GM21619 (cell line): ENCODE data around the gene ACTN4.

Experiments
- ATAC-seq: cut with Tn5 transposase; IDR thresholded peaks from one replicate; pipeline ENCODE4 v1.9.1; 2021; ENCODE audit not compliant: unreplicated experiment

Gene ACTN4

GRCh38 chr19:38708413-38709024 is 61.1 kb downstream of the ACTN4 start:
- no peak for ATAC-seq

- no peak for ATAC-seq
Observed at GRCh38 chr19:38709119-38709518, 61.7 kb downstream of the ACTN4 start.

GRCh38 chr19:38709671-38710415 is 62.4 kb downstream of the ACTN4 start:
- no peak for ATAC-seq

GRCh38 chr19:38710416-38710702 is 62.9 kb downstream of the ACTN4 start:
- no peak for ATAC-seq

GRCh38 chr19:38710928-38711725 is 63.7 kb downstream of the ACTN4 start:
- no peak for ATAC-seq

- ATAC-seq = no peak
Observed at GRCh38 chr19:38711726-38712153, 64.3 kb downstream of the ACTN4 start.

- no peak for ATAC-seq
Observed at GRCh38 chr19:38712161-38712748, 64.8 kb downstream of the ACTN4 start.

- no peak for ATAC-seq
Observed at GRCh38 chr19:38713227-38713649, 65.8 kb downstream of the ACTN4 start.

GRCh38 chr19:38713865-38714264 is 66.4 kb downstream of the ACTN4 start:
- no peak for ATAC-seq

GRCh38 chr19:38714354-38714778 is 66.9 kb downstream of the ACTN4 start:
- ATAC-seq = no peak

- no peak for ATAC-seq
Observed at GRCh38 chr19:38715555-38715954, 68.1 kb downstream of the ACTN4 start.

- ATAC-seq = no peak
Observed at GRCh38 chr19:38717051-38717450, 69.6 kb downstream of the ACTN4 start.

GRCh38 chr19:38717855-38718254 is 70.4 kb downstream of the ACTN4 start:
- ATAC-seq = no peak

GRCh38 chr19:38718747-38719543 is 71.5 kb downstream of the ACTN4 start:
- ATAC-seq = no peak

GRCh38 chr19:38719761-38720558 is 72.5 kb downstream of the ACTN4 start:
- ATAC-seq = no peak

- no peak for ATAC-seq
Observed at GRCh38 chr19:38720559-38721236, 73.2 kb downstream of the ACTN4 start.

- no peak for ATAC-seq
Observed at GRCh38 chr19:38721496-38721895, 74.0 kb downstream of the ACTN4 start.

GRCh38 chr19:38721979-38722773 is 74.7 kb downstream of the ACTN4 start:
- no peak for ATAC-seq
